Measurements from ENCODE around the gene CFAP57. TPM values are rescaled to one million over a fixed set of nuclear protein-coding genes. Genes with fewer than 3 reads are reported as not detected.

Gene CFAP57
- total RNA-seq, 1 experiment from 2014 or later = 0.16 TPM

GRCh38 chr1:43265431-43265830 lies 93.3 kb downstream of the CFAP57 start:
- Histone ChIP-seq H3K4me3 (no peak overlapping the region), H3K36me3 (no peaks in the 10 kb centered on the region), H3K27me3 (replicated peaks) (no peaks in the 10 kb centered on the region), H3K9me3 (replicated peaks) (no peaks in the 10 kb centered on the region), H3K27ac (no peak overlapping the region), H3K4me1 (replicated peaks) (no peaks in the 10 kb centered on the region)
- DNase-seq (ENCODE audit: low read depth in 1 of 2, low spot score in 2 of 2) = no peak

GRCh38 chr1:43266881-43267280 lies 94.8 kb downstream of the CFAP57 start:
- H3K4me3 ChIP-seq = no peak overlapping the region
- DNase-seq (ENCODE audit: low read depth in 1 of 2, low spot score in 2 of 2) = no peak
- no peaks in the 10 kb centered on the region for H3K4me1 ChIP-seq (replicated peaks)
- no peak overlapping the region for H3K27ac ChIP-seq
- no peaks in the 10 kb centered on the region for H3K27me3 ChIP-seq (replicated peaks)
- H3K9me3 ChIP-seq (replicated peaks) = no peaks in the 10 kb centered on the region
- H3K36me3 ChIP-seq = no peaks in the 10 kb centered on the region

- H3K27me3 ChIP-seq (replicated peaks) = no peaks in the 10 kb centered on the region
- H3K9me3 ChIP-seq (replicated peaks) = no peaks in the 10 kb centered on the region
- no peaks in the 10 kb centered on the region for H3K4me1 ChIP-seq (replicated peaks)
- H3K27ac ChIP-seq = no peak overlapping the region
- DNase-seq (ENCODE audit: low read depth in 1 of 2, low spot score in 2 of 2) = peak in 1 of 2 experiments; percentile 28
- no peak overlapping the region for H3K4me3 ChIP-seq
- H3K36me3 ChIP-seq = no peaks in the 10 kb centered on the region
These were observed 95.2 kb downstream of the CFAP57 start for GRCh38 chr1:43267291-43267805.

GRCh38 chr1:43267818-43268425 lies 95.8 kb downstream of the CFAP57 start:
- DNase-seq (ENCODE audit: low read depth in 1 of 2, low spot score in 2 of 2) = peak in 1 of 2 experiments; percentile 25
- Histone ChIP-seq H3K4me1 (replicated peaks) (no peaks in the 10 kb centered on the region), H3K27me3 (replicated peaks) (no peaks in the 10 kb centered on the region), H3K4me3 (no peak overlapping the region), H3K9me3 (replicated peaks) (no peaks in the 10 kb centered on the region), H3K27ac (no peak overlapping the region), H3K36me3 (no peaks in the 10 kb centered on the region)

GRCh38 chr1:43269627-43270375 lies 97.7 kb downstream of the CFAP57 start, which contains the start of gene TMEM125:
Gene TMEM125 (plus strand): TSS chr1:43269983. CDS start chr1:43272723, 2,740 bp downstream.
- H3K36me3 ChIP-seq = no peaks in the 10 kb centered on the region
- no peaks in the 10 kb centered on the region for H3K9me3 ChIP-seq (replicated peaks)
- no peak within 1 kb of the TSS for H3K27ac ChIP-seq
- no peak for DNase-seq (ENCODE audit: low read depth in 1 of 2, low spot score in 2 of 2)
- no peaks in the 10 kb centered on the region for H3K4me1 ChIP-seq (replicated peaks)
- H3K4me3 ChIP-seq = no peak within 1 kb of the TSS
- H3K27me3 ChIP-seq (replicated peaks) = no peaks in the 10 kb centered on the region

- Histone ChIP-seq H3K27ac (no peak overlapping the region), H3K9me3 (replicated peaks) (no peaks in the 10 kb centered on the region), H3K4me1 (replicated peaks) (no peaks in the 10 kb centered on the region), H3K4me3 (no peak overlapping the region), H3K27me3 (replicated peaks) (no peaks in the 10 kb centered on the region), H3K36me3 (no peaks in the 10 kb centered on the region)
- DNase-seq (ENCODE audit: low read depth in 1 of 2, low spot score in 2 of 2) = no peak
These were observed 98.4 kb downstream of the CFAP57 start for GRCh38 chr1:43270421-43271095.

- Histone ChIP-seq H3K27me3 (replicated peaks) (no peaks in the 10 kb centered on the region), H3K4me3 (no peak overlapping the region), H3K4me1 (replicated peaks) (no peaks in the 10 kb centered on the region), H3K27ac (no peak overlapping the region), H3K9me3 (replicated peaks) (no peaks in the 10 kb centered on the region), H3K36me3 (no peaks in the 10 kb centered on the region)
- no peak for DNase-seq (ENCODE audit: low read depth in 1 of 2, low spot score in 2 of 2)
These were observed 99.3 kb downstream of the CFAP57 start for GRCh38 chr1:43271186-43272118.

- Histone ChIP-seq H3K4me3 (no peak overlapping the region), H3K4me1 (replicated peaks) (no peaks in the 10 kb centered on the region), H3K27me3 (replicated peaks) (no peaks in the 10 kb centered on the region), H3K27ac (no peak overlapping the region), H3K9me3 (replicated peaks) (no peaks in the 10 kb centered on the region), H3K36me3 (no peaks in the 10 kb centered on the region)
- no peak for DNase-seq (ENCODE audit: low read depth in 1 of 2, low spot score in 2 of 2)
These were observed 100.0 kb downstream of the CFAP57 start for GRCh38 chr1:43272161-43272560.

- no peaks in the 10 kb centered on the region for H3K27me3 ChIP-seq (replicated peaks)
- H3K27ac ChIP-seq = no peak overlapping the region
- no peak overlapping the region for H3K4me3 ChIP-seq
- H3K4me1 ChIP-seq (replicated peaks) = no peaks in the 10 kb centered on the region
- no peak for DNase-seq (ENCODE audit: low read depth in 1 of 2, low spot score in 2 of 2)
- H3K36me3 ChIP-seq = no peaks in the 10 kb centered on the region
- H3K9me3 ChIP-seq (replicated peaks) = no peaks in the 10 kb centered on the region
These were observed 100.7 kb downstream of the CFAP57 start for GRCh38 chr1:43272576-43273571.

- Histone ChIP-seq H3K4me3 (no peak overlapping the region), H3K9me3 (replicated peaks) (no peaks in the 10 kb centered on the region), H3K27ac (no peak overlapping the region)
These were observed 101.6 kb downstream of the CFAP57 start for GRCh38 chr1:43273708-43274107.

GRCh38 chr1:43274125-43274803 lies 102.1 kb downstream of the CFAP57 start:
- no peak overlapping the region for H3K27ac ChIP-seq
- no peaks in the 10 kb centered on the region for H3K36me3 ChIP-seq
- no peak for DNase-seq (ENCODE audit: low read depth in 1 of 2, low spot score in 2 of 2)
- no peaks in the 10 kb centered on the region for H3K9me3 ChIP-seq (replicated peaks)
- no peak overlapping the region for H3K4me3 ChIP-seq
- no peaks in the 10 kb centered on the region for H3K4me1 ChIP-seq (replicated peaks)
- no peaks in the 10 kb centered on the region for H3K27me3 ChIP-seq (replicated peaks)

More at GRCh38 chr1:43273708-43274107, 101.6 kb downstream of the CFAP57 start:
- DNase-seq (ENCODE audit: low read depth in 1 of 2, low spot score in 2 of 2) = no peak
- Histone ChIP-seq H3K36me3 (no peaks in the 10 kb centered on the region), H3K4me1 (replicated peaks) (no peaks in the 10 kb centered on the region), H3K27me3 (replicated peaks) (no peaks in the 10 kb centered on the region)

- Histone ChIP-seq H3K9me3 (replicated peaks) (no peaks in the 10 kb centered on the region), H3K36me3 (no peaks in the 10 kb centered on the region), H3K4me3 (no peak overlapping the region), H3K4me1 (replicated peaks) (no peaks in the 10 kb centered on the region), H3K27ac (no peak overlapping the region), H3K27me3 (replicated peaks) (no peaks in the 10 kb centered on the region)
- DNase-seq (ENCODE audit: low read depth in 1 of 2, low spot score in 2 of 2) = no peak
These were observed 102.7 kb downstream of the CFAP57 start for GRCh38 chr1:43274804-43275180.

Data from SJSA1 (cell line).